HG03457 (cell line): ENCODE results near the gene CTSA.

ENCODE experiments used
- ATAC-seq: cut with Tn5 transposase; IDR thresholded peaks from one replicate; pipeline ENCODE4 v1.9.1; 2021; ENCODE audit warnings: moderate number of reproducible peaks; ENCODE audit not compliant: unreplicated experiment

Gene CTSA

DNA sequence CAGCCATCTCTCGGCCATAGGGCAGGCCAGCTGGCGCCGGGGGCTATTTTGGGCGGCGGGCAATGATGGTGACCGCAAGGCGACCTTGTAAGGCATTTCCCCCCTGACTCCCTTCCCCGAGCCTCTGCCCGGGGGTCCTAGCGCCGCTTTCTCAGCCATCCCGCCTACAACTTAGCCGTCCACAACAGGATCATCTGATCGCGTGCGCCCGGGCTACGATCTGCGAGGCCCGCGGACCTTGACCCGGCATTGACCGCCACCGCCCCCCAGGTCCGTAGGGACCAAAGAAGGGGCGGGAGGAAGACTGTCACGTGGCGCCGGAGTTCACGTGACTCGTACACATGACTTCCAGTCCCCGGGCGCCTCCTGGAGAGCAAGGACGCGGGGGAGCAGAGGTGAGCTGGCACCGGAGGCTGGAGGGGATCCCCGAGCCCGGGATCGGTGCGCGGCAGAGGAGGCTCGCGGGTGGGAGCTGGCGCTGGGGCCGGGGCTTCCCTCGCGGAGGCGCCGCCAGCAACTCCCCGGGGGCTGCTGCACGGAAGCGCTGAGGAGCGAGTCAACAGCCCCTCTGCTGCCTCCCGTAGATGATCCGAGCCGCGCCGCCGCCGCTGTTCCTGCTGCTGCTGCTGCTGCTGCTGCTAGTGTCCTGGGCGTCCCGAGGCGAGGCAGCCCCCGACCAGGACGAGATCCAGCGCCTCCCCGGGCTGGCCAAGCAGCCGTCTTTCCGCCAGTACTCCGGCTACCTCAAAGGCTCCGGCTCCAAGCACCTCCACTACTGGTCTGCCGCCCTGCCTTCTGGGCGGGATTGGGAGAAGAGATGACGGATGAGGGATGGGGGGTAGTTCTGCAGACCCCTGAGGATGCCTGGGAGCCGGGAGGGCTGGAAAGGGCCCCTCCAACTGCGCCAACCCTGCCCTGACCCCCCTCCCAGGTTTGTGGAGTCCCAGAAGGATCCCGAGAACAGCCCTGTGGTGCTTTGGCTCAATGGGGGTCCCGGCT lies at the start of gene CTSA, which contains the start of gene NEURL2:
Gene CTSA (plus strand): TSS at position 351 of the 999 bp plus-strand sequence. CDS start 234 bp downstream, at position 585.
Gene NEURL2 (minus strand): TSS at position 224 of the 999 bp plus-strand sequence. CDS start 217 bp downstream, at position 7.
- ATAC-seq: peak; percentile 47

DNA sequence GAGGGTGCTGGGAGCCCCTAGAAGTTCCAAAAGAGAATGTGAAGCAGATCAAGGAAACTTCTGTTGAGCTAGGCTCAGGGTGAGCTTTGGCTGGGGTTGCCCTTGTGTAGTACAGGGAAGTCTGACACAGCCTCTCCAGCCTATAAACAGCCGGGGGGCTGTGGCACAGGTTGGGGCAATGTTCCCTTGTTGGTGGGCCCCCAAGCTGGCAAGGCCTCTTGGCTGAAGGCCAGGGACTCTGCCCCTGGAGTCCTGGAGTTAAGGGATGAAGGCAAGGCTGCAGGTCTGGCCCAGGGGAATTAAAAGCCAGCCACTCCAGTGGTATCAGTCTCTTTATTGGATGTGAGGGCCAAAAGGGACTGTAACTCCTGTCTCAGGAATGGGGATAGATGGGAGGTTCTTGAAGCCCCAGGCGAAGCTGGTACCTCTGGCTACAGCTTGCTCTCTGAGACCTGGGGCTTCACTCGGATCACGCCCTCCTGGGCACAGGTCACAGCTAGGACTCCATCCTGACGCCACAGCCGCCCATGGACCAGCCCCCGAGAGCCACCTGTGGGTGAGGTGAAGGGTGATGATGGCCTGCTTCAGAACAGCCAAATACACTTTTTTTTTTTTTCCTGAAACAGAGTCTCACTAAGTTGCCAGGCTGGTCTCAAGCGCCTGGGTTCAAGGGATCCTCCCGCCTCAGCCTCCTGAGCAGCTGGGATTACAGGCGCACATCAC lies 49.6 kb upstream of the CTSA start:
- no peak for ATAC-seq

DNA sequence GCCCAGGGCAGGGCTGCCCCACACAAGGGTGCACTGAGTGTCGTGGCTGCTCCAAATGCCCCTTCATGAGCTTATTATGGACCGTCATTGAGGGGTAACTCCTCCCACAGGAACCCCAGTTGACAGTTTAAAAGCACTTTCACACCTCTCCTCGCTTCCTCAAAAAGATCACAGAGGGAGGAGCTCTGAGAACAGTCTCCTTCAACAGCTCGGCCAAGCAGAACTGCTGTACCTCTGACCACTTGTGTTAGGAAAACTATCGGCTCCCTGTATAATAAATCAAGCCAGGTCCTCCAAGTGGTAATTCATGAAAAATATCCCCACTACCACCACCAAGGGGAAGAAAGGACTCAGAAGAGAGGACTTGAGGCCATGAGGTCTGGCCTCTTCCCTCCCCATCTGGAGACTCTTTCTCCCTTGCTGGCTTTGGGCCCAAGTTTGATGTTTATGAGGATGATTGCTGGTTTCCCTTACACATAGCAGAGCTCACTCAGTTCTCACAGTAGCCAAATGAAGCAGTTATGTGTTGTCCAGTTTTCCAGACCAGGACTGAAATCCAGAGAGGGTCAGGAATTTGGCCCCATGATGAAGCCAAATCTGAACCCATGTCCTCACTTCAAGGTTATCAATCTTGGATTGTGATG lies 48.8 kb upstream of the CTSA start:
- ATAC-seq: no peak

DNA sequence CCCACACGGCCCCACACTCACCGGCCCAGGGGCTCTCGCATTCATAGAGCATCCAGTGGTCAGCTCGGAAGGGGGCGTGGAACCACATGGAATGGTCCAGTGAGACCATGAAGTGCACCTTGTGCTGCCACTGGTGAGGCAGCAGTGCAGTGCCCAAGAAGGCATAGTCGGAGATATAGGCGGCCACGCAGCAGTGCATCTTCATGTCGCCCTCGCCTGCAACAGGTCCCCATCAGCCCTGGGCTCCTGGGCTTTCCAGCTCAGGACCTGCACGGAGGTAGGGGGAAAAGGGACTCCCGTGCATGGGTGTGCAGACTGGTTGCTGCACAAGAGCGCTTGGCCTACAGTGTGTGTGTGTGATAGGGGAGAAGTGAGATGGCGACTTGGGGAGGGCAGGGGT lies 47.6 kb upstream of the CTSA start:
- ATAC-seq: no peak

DNA sequence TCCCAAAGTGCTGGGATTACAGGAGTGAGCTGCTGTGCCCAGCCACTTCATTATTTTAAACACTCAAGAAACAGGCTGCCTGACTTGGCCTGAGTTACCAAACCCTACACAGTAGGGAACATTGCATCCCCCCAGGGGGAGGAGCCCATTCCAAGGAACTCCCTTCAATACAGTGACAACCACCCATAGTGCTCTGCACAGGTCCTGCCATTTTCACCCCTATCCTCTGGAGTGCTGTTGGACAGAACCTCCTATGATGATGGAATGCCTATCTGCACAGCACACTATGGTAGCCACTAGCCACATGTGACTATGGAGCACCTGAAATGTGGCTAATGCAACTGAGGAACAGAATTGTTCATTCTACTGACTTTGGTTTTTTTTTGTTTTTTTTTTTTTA lies 45.7 kb upstream of the CTSA start:
- ATAC-seq: no peak

DNA sequence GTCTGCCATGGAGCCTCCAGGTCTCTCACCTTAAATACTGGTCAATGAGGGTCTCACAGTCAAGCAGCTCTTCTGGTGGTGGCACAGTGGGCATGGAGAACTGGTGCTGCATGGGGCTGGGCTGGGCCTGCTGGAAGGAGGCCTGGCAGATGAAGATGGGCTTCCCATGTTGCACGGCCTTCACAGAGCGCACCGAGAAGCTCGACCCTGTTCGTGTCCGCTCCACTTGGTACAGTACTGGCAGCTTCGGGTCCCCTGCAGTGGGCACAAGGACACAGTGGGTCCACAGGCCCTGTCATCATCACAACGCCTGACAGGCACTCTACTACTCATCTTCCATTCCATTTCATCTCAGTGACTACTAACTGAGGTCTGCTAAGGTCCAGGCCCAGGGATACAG lies 42.7 kb upstream of the CTSA start:
- no peak for ATAC-seq

DNA sequence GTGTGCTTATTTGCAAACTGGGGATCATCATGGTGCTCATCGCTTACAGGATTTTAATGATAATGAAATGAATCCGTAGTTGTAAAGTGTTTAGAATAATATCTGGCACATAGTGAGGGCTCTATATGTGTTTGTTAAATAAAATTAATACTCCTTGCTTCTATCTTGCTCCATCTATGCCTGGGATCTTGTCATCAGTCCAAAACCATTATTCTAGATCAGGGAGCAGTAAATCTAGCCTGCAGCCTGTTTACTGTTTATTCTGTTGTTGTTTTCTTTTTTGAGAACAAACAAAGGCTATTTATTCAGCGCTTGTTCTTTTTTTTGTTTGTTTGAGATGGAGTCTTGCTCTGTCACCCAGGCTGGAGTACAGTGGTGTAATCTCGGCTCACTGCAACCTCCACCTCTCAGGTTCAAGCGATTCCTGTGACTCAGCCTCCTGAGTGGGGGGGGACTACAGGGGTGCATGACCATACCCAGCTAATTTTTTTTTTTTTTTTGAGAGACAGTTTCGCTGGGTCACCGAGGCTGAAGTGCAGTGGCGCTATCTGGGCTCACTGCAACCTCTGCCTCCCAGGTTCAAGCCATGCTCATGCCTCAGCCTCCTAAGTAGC lies 42.1 kb upstream of the CTSA start:
- no peak for ATAC-seq

DNA sequence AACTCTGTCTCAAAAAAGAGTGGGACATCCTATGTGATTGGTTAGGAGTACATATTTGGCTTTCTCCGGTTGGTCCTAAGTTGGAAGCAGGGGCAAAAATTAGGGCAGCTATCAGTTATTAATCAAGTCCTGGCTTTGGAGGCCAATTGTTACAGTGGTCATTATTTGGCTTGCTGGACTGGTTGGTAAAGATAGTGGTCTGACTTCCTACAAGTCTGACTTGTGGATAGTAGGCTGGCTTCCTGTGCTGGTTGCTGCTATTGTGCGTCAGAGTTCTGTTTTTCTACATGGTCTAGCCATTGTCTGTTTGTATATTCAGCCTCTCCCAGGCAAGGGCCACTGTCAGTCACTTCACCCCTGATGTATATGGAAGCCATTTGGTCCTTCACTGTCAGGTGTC lies 40.9 kb upstream of the CTSA start:
- ATAC-seq: no peak

DNA sequence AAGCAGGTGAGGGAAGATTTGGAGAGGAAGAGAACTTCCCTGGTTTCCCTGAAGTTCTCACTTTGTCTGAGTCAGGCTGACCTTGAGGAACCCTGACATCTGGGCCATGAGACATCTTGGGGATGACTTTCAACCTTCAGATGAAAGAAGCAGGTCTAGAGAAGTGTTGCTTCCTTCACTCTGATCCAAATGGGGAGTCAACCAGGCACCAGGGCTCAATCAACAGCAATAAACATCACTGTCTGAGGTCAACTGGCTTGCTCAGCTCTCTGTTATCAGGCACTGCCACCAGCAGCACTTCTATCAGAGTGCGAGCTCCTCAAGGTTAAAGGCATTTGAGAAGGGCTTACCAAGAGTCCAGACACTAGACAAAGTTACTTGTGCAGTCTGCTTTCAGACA lies 40.2 kb upstream of the CTSA start:
- no peak for ATAC-seq

DNA sequence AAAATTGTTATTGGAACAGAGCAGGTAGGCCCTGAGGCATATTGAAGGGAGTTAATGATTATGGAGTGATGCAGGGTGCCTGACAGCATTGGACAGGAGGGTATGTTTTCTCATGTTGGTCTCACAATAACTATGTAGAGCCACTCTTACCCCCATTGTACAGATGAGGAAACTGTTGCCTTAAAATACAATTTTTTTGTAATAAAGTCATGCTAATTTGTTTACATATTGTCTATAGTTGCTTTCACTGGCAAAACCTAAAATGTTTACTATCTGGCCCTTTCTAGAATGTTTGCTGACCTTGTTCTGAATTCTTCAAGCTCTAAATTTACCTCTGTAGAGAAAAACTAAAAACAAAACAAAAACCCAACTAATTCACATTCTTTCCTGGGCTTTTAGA lies 39.6 kb upstream of the CTSA start:
- ATAC-seq: no peak

DNA sequence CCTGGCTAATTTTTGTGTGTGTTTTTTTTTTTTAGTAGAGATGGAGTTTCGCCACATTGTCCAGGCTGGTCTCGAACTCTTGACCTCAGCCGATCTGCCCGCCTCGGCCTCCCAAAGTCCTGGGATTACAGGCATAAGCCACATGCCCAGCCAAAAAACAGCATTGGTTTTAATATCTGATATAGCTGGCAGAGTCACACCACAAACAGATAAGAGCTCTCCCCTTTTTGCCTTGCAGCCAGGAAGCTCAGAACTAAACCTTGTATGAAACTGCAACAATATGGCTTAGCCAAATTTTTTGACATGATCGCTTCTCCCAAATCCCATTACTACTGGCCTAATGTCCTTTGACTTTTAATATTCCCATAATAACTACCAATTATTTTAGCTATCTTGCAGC lies 38.8 kb upstream of the CTSA start:
- no peak for ATAC-seq

DNA sequence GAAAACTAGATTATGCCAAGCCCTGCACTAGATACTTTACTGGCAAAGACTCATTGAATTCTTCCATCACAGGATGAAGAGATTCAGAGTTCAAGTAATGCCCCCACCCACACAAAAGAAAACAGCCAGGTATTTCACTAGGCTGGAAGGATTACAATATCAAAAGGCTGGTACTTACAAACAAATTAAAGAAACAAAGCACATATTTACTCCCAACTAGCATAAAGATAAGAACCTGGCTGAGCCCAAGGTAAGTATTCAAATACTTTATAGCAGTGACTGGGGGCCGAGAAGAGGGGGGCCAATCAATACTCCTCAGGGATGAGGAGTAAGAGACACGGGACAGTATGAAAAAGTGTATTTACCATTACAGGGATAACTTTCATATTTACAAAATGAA lies 37.7 kb upstream of the CTSA start:
- no peak for ATAC-seq

DNA sequence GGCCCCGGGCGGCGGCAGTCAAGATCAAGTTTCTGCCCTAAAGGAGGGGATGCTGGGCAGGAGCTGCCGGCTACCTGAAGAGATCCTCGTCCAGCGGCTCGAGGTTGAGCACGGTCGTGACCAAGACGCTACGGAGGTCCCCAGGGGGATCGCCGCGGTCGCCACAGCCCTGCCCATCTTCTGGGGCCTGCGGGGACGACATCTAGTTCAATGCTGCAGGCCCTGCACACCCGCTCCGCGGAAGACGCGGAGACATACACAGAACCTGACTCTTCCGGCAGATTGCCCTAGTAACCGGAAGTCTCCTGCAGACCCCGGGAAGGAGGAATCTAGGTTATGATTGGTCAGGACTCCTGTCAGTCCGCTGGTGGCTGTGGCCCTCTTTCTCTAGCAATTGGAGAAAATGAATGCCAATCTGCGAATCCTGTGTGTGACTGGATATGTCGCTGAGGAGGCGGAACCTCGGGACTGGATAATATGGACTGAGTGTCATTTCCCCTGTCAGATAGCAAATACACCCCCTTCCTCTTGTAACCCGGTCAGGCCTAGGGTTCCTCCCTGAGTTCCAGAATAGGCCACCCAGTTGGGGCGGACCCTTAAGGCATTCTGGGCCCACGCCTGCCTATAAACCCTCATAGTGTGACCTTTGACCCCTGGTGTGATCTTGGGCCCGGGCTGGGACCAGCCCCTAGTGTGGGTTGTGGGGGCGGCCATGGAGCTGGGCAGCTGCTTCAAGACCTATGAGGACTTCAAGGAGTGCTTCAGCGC lies 33.8 kb upstream of the CTSA start, which contains the start of the genes ACOT8 and ZSWIM3:
Gene ACOT8 (minus strand): TSS at position 279 of the 768 bp plus-strand sequence. CDS start 77 bp downstream, at position 202.
Gene ZSWIM3 (plus strand): TSS at position 501 of the 768 bp plus-strand sequence. CDS start 212 bp downstream, at position 713.
- ATAC-seq: peak; percentile 83

DNA sequence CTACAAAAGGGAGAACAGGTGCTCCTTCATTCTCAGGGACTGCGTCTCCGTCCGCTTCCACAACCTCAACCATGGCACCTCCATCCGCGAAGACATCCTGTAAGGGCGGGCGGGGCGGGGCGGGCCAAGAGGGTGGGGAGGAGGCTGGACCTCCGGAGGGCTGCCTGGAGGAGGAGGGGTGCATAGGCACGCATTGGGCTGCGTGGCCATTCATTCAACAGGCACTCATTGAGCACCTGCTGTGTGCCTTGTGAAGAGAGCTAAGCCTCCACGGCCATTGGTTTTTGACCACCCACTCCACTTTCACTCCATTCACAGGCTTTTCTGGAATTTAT lies 33.3 kb upstream of the CTSA start:
- ATAC-seq: no peak

DNA sequence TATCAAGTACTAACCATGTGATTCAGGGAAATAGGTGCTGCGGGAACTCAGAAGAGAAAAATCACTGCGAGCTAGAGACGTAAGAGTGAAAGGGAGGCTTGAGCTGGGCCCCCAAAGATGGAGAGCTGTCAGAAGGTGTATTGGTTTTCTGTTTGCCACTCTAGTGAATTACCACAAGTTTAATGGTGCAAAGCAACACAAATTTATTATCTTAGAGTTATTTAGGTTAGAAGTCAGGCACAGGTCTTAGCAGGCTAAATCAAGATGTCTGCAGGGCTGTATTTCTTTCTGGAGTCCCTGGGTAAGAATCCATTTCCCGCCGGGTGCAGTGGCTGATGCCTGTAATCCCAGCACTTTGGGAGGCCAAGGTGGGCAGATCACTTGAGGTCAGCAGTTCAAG lies 31.2 kb upstream of the CTSA start:
- ATAC-seq: no peak

DNA sequence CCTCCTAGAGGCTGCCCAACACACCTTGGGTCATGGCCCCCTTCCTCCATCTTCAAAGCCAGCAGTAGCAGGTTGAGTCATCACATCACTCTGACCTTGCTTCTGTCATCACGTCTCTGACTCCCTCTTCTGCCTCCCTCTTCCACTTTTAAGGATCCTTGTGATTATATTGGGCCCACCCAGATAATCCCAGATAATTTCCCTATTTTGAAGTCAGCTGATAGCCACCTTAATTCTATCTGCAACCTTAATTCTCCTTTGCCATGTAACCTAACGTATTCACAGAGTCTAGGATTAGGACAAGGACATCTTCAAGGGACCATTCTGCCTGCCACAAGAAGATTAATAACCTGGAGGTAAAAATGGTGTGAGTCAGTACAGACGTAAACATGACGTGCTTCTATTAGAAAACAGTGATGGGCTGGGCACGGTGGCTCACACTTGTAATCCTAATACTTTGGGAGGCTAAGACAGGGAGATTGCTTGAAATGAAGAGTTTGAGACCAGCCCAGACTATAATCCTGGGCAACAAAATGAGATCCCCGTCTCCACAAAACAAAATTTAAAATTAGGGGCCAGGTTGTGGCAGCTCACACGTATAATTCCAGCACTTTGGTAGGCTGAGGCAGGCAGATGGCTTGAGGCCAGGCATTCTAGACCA lies 30.4 kb upstream of the CTSA start:
- ATAC-seq: no peak

DNA sequence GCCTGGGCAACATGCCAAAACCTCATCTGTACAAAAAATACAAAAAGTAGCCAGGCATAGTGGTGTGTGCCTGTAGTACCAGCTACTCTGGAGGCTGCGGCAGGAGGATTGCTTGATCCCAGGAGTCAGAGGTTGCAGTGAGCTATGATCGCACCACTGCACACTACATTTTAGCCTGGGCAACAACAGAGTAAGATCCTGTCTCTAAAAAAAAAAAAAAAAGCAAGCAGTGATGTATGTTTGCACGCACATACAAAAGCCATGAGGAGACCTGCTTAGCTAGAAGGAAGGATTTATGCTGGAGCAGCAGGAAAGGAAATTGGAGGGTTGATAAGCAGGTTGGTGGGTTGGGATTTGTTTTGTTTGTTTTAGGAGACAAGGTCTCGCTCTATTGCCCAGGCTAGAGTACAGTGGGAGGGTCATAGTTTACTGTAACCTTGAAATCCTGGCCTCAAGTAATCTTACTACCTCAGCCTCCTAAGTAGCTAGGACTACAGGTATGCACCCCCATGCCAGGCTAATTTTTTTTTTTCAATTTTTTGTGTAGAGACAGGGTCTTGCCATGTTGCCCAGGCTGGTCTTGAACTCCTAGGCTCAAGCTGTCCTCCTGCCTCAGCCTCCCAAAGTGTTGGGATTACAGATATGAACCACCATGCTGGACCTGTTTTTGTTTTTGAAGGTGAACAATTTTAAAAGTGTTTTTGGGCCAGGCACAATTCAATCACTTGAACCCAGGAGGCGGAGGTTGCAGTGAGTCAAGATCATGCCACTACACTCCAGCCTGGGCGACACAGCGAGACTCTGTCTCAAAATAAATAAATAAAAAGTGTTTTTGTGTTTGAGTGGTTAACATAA lies 29.7 kb upstream of the CTSA start:
- no peak for ATAC-seq
